ENCODE results near the gene FAM217B.

DNA sequence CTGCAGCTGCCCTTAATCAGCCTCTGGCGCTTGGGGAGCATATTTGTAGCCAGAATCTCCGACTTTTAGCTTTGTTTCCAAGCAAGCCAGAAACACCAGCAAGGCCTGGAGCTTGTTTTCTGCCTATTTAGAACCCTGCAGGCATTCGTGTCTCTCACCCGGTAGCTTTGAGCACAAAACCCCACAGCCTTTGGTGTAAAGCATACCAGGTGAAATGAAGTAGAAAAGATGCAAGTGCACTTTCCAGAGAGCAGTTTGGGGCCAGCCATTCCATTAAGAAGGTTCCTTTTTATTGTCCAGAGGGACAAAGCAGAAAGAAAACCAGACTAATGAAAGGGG, 736 bp downstream of the FAM217B start:
- no peak for TF ChIP-seq EZH2 (IDR thresholded peaks at IDR 0.05)
- TF ChIP-seq FOXP2 (optimal IDR thresholded peaks at IDR 0.05; ENCODE audit: control extremely low read depth, extremely low read length, insufficient read depth): no peak

All from SK-N-MC (cell line).